Glomerular visceral epithelial cell (primary cell): ENCODE data around the gene NSRP1.
A peak's percentile ranks its signal among the peaks of the same experiment; 100 is the strongest.
"Not testable (repeated sequence)": the region's sequence is repeated elsewhere in the genome, so short reads cannot be mapped to it uniquely, and the experiment has no call there.

ENCODE experiments used
- DNase-seq: peaks from one replicate; pipeline ENCODE4 v3.0.0-alpha.2; 2016; ENCODE audit errors: extremely low spot score

The NSRP1 gene

GRCh38 chr17:30222721-30223175, 106.1 kb downstream of the NSRP1 start:
- no peak for DNase-seq

DNA sequence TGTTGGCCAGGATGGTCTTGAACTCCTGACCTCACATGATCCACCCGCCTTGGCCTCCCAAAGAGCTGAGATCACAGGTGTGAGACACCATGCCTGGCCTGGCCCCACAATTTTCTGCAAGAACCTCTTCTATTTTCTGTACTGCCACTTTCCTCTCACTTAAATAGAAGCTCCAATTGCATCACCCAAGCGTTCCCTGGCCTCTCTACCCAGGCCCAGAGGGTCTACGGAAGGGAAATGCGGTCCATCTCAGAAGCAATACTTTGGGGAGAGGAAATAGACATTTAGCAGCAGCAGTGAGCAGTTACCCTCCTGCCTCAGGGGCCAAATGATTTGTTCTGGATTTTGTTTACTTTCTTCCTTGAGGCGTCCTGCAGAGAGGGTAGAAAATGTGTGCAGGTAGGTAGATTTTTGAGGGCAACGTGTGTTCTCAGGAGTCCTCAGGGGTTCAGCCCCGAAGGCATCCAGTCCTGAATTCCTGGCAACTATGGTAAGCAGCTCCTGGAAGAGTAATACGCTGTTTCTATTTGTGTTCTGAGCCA, 107.9 kb downstream of the NSRP1 start:
- no peak for DNase-seq

GRCh38 chr17:30225112-30225511, 108.5 kb downstream of the NSRP1 start:
- no peak for DNase-seq

DNA sequence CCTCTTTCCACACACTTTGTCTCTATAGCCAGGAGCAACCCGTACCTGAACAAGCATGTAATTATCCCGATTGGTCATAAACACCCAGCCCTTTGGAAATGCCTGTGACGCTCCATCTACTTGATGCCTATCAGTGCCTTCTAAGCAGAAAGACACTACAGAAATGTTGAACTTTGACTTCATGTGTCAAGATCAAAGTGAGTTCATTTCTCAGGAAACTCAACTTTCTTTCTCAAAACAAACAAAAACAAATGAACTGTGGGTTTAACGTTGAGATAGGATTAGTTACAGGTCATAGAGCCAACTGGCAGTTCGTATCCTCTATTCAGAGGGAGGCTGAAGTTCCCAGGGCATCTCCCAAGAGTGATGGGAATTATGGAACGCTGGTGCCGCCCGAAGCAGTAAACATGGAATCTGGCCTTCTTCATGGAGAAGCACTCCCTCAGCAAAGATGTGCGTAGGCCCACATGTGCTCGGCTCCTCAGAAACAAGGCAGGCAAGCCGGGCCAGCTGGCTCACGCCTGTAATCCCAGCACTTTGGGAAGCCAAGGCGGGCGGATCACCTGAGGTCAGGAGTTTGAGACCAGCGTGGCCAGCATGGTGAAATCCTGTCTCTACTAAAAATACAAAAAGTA, 109.4 kb downstream of the NSRP1 start:
- DNase-seq, result no peak

DNA sequence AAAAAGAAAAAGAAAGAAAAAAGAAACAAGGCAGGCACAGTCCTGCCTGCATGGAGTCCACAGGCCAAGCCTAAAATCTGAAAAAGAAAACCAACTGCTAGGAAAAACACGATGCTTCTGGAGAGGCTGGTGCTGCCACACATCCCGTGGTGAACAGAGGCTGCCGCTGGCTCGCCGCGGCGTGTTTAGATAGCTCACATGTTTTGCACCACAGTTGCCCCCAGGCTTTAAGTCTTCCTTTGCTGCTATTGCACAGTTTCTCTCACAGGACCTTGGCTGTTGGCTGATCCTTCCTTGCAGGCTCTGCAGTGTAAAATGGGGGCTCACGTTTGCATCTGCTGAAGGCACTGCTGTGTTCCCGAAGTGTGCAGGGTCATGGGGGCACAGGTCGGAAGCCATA, 110.3 kb downstream of the NSRP1 start:
- DNase-seq, result no peak

DNA sequence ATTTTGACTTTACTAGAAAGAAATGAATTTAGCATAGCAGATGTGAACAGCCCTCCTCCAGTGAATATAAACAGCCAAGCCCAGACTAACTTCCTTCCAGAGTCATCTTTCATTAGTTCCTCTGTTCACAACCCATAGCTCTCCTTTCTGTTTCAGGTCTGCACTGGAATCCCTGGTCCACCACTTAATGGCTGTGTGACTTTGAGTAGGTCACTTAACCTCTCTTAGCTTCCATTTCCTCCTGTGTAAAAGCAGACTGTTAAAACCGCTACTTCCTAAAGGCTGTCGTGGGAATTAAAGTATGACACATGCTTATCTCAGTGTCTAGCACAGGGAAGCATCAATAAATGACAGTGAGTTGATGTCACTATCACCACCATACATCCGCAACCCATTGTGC, 111.4 kb downstream of the NSRP1 start:
- DNase-seq, result no peak

DNA sequence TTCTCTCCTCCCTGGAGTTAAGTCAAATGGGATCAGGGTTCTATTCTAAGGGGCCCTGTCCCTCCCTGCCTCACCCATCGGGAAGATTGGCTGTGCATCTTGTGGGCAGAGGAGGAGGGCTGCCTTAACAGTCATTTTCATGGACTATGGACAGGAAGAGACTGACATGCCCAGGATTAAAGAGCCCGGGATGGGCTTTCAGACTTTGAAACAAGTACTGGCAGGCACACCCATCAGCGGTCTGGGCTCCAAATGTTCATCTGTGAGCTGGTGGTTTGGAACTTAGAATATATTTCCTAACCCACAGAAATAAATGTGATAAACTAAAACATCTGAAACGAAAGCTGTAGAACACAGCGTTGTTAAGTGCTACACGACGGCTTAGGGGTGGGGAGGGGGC, 112.4 kb downstream of the NSRP1 start:
- no peak for DNase-seq

DNA sequence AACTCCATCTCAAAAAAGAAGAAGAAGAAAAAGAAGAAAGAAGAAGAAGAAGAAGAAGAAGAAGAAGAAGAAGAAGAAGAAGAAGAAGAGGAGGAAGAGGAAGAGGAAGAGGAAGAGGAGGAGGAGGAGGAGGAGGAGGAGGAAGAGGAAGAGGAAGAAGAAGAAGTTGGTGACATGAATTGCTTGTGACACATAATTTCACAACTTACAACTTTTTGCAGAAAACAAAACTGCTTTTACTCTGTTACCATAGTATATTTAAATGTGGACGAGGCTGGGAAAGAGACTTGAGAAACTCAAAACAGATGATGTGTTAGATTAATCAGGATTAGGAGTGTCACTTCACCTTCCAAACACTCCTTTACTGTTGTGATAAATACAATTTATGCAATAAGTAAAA, 113.4 kb downstream of the NSRP1 start:
- not testable (repeated sequence) for DNase-seq

DNA sequence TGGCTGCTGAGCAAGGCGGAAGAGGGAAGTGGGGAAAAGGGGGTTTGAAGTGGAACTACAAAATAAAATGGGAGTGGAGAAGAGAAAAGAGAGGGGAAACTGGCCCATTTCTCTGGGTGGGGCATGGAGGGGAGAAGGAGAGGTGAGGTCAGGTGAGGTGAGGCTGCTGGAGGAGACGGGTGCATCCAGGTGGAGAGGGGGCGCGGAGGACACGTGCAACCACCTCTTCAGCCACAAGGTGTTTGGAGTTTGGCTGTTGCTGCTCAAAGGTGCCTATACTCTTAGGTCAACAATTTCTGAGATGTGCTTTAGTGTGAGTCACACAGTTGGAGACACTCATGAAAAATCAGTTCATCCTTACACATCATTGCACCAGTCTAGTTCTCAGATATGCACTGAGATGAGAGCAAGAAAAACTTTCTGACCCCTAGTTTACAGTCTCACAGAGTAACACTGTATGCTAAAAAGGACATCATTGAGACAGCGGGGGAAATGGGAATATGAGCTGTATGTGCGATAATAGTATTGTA, 114.0 kb downstream of the NSRP1 start:
- DNase-seq, result no peak

- DNase-seq, result no peak
Measured at GRCh38 chr17:30232015-30232823, 115.6 kb downstream of the NSRP1 start.

- no peak for DNase-seq
Measured at GRCh38 chr17:30232824-30233427, 116.3 kb downstream of the NSRP1 start.

- DNase-seq, result no peak
Measured at GRCh38 chr17:30234296-30234695, 117.7 kb downstream of the NSRP1 start.

- peak; percentile 23 for DNase-seq
Measured at GRCh38 chr17:30234964-30235363, 118.3 kb downstream of the NSRP1 start.

- no peak for DNase-seq
Measured at GRCh38 chr17:30235386-30236296, 119.0 kb downstream of the NSRP1 start, which contains the start of gene SLC6A4. SLC6A4 (minus strand) TSS chr17:30235697; CDS start chr17:30221958, 13,739 bp downstream.
